VCaP (cell line): ENCODE results near the gene PAQR4.

Source experiments
- H3K27ac ChIP-seq: fragments of 450-650 bp; 2 replicates; pipeline ENCODE4 v1.5.1; 2017
- TF ChIP-seq, protein P1 (sequence below): fragments of 450-650 bp; conservative IDR thresholded peaks from 2 replicates; pipeline ENCODE4 v1.5.1; 2017; ENCODE audit warnings: mild to moderate bottlenecking, moderate library complexity

Gene PAQR4

DNA sequence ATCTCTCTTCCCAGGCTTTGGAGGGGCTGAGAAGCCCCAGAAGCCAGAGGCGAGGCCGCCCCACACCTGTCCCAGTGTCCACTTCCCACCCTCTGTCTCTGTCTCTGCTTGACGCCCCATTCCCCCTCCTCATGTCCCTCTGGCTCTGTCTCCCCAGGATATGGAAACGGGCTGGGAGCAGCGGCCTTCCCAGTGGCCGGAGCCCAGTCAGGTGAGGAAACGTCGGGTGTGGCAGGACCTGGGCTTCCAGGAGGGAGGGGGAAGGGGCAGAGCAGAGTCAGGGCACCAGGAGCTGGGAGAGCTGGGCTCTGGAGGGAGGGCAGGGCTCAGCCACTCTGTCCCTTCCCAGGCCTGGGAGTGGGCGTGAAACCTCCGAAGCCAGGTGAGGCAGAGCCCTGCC, 21.7 kb downstream of the PAQR4 start:
- TF ChIP-seq, protein P1, sequence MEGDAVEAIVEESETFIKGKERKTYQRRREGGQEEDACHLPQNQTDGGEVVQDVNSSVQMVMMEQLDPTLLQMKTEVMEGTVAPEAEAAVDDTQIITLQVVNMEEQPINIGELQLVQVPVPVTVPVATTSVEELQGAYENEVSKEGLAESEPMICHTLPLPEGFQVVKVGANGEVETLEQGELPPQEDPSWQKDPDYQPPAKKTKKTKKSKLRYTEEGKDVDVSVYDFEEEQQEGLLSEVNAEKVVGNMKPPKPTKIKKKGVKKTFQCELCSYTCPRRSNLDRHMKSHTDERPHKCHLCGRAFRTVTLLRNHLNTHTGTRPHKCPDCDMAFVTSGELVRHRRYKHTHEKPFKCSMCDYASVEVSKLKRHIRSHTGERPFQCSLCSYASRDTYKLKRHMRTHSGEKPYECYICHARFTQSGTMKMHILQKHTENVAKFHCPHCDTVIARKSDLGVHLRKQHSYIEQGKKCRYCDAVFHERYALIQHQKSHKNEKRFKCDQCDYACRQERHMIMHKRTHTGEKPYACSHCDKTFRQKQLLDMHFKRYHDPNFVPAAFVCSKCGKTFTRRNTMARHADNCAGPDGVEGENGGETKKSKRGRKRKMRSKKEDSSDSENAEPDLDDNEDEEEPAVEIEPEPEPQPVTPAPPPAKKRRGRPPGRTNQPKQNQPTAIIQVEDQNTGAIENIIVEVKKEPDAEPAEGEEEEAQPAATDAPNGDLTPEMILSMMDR = no peak
- H3K27ac ChIP-seq = no peak overlapping the region

DNA sequence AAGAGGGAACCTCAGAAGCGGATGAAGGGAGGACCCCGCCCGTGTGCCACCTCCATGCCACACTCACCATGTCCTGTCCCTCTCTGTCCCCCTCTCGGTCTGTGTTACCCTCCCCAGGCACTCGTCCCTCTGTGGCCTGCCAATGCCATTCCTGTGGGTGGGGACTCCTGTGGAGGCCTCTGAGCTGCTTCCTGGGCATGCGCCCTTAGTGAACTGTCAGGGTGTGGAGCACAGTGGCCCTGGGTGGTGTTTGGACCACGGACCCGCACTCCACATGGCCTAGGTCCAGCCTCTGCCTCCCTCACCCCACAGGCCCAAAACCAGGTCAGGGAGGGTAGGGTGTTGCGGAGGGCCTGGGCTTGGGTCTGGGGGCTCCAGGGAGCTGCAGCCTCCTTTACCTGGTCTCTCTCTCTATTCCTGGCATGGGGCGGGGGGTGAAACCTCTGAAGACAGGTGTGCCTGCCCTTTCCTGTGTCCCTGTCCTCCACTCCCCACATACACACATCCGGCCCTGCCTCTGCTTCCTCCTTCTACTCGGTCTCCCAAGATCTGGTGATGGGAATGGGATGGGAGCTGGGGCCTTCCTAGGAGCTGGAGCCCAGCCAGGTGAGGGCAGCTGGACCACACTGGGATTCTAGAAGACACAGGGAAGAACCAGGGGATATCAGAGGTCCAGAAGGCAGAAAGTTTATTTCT, 22.6 kb downstream of the PAQR4 start:
- TF ChIP-seq, protein P1 = no peak
- no peak overlapping the region for H3K27ac ChIP-seq

DNA sequence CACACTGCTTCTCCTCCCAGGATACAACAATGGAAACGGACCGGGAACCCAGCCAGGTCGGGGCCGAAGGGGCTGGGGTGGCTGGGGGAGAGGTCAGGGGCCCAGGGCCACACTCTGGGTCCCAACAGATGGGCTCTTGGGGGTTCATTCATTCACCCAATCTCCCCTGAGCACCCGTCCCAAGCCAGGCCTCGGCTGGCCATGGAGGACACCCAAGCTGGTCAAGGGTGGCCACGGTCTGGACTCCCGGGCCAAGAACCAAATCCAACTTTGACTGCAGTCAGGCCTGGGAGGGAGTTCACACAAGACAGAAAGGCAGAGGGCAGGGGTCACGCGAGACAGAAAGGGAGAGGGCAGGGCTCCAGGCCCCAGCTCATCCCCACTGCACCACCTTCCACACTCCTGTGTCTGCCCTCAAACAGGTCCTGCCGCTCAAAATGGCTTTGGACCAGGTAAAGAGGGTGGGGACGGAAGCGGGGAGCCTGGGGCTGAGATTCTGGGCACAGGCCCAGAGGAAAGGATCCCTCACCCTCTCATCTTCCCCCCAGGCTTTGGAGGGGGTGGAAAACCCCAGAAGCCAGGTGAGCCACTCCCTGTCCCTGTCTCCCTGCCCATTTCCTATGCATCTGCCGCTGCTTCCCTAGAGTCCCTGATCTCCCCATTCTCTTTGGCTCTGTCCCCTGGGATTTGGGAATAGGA, 23.4 kb downstream of the PAQR4 start:
- H3K27ac ChIP-seq = no peak overlapping the region

DNA sequence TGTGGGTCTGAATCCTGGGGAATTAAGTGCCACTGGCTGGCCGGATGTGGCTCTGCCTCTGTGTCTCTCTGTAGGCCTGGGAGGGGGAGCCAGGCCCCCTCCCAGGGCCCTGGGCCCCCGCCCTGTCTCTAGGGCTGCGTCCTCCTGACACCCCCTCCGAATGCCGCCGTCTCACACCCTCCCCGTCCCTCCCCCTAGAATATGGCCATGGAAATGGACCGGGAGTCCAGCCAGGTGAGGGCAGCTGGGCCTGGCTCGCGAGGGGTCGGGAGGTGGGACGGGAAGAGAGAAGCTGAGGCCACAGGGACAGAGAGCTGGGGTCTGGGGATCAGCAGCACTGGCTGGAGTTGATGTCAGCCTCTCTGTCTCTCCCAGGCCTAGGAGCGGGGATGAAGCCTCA, 27.1 kb downstream of the PAQR4 start:
- H3K27ac ChIP-seq = no peak overlapping the region
- TF ChIP-seq, protein P1 = no peak

More for the DNA sequence above, 23.4 kb downstream of the PAQR4 start:
- TF ChIP-seq, protein P1 = no peak

DNA sequence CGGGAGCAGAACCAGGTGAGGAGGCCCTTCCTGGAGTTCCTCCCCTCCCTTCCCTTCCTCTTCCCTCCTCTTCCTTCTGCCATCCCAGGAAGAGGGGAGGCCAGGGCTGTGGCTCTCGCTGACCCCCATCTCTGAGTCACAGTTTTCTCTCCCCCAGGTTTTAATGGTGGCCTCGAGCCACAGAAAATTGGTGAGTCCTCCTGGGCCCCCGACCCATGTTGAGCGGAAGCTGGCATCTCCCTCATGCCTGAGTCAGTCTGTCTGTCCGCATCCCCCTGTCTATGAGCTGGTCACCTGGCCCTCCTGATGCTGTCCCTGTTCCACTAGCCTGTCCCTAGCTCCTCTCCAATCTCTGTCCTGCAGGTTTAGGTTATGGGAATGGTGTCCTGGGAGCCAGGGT, 30.8 kb downstream of the PAQR4 start:
- TF ChIP-seq, protein P1 = no peak

DNA sequence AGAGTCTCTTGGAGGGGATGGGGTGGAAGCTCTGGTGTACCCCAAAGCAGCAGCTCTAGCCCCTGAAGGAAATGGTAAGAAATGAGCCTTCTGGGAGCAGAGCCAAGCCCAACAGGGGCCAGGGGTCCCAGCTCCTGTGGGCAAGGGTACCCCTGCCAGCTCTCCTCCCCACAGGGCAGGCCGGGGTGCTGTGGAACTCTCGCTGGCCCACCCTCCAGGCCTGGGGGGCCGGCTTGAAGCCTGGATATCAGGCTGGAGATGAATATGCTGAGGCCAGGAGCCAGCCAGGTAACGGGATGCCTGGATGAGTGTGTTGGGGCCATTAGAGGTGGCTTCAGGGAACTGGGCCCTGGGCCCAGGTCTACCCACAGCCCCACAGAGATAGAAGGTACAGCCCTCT, 31.4 kb downstream of the PAQR4 start:
- TF ChIP-seq, protein P1 = no peak
- no peak overlapping the region for H3K27ac ChIP-seq

More for the DNA sequence above, 30.8 kb downstream of the PAQR4 start:
- no peak overlapping the region for H3K27ac ChIP-seq

DNA sequence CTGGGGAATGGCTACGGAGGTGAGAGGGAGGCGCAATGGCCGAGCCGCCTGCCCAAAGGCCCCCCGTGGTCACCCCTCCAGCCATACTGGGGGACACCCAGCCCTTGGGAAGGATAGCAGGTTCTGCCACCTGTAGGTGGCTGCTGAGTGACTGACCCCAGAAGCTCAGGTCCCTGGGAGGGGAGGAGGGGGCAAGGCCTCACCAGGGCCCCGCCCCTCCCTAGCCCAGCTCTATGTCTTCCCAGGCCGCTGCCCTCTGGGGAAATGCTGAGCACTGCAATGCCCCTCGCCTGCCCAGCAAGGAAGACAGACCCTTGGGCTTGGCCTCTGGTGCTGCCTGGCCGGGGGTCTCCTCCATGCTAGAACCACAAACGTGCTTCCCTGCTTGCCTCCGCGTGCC, 32.2 kb downstream of the PAQR4 start:
- TF ChIP-seq, protein P1 = no peak
- H3K27ac ChIP-seq = no peak overlapping the region
